ENCODE data around the gene KRTAP3-3. TPM values are rescaled to one million over a fixed set of nuclear protein-coding genes. Genes with fewer than 3 reads are reported as not detected.

The KRTAP3-3 gene
- total and polyA plus RNA-seq, 10 donors = not detected

GRCh38 chr17:40956401-40957254 lies 37.3 kb downstream of the KRTAP3-3 start:
- Histone ChIP-seq H3K4me3 (no peak overlapping the region), H3K27me3 (replicated peaks in 1 of 7) (peaks cover 0 to 25% (median 0%) of the 10 kb centered on the region in 7 donors), H3K4me1 (no peaks in the 10 kb centered on the region), H3K27ac (no peak overlapping the region), H3K9me3 (no peaks in the 10 kb centered on the region), H3K36me3 (no peaks in the 10 kb centered on the region)
- DNase-seq = no peak
- TF ChIP-seq CTCF (IDR thresholded peaks at IDR 0.05 in 8 of 11, conservative IDR thresholded peaks at IDR 0.05 in 3 of 11) (no peak), POLR2A (IDR thresholded peaks at IDR 0.05) (no peak), POLR2AphosphoS5 (IDR thresholded peaks at IDR 0.05) (no peak)
- intact Hi-C loops (cut with DNase I; ENCODE audit: low total_unique reads) = no loop called here
- 76 to 85% (median 81%) methylated on average over 8 of the region's 8 CpGs for WGBS, 5 donors

GRCh38 chr17:40953881-40954280 lies 40.1 kb downstream of the KRTAP3-3 start:
- TF ChIP-seq POLR2AphosphoS5 (IDR thresholded peaks at IDR 0.05) (no peak), CTCF (IDR thresholded peaks at IDR 0.05 in 8 of 11, conservative IDR thresholded peaks at IDR 0.05 in 3 of 11) (no peak), POLR2A (IDR thresholded peaks at IDR 0.05) (no peak)
- Histone ChIP-seq H3K27me3 (replicated peaks in 1 of 7) (peaks cover 0 to 39% (median 9%) of the 10 kb centered on the region in 7 donors), H3K4me1 (no peaks in the 10 kb centered on the region), H3K36me3 (no peaks in the 10 kb centered on the region), H3K4me3 (no peak overlapping the region), H3K9me3 (no peaks in the 10 kb centered on the region), H3K27ac (no peak overlapping the region)
- intact Hi-C loops (cut with DNase I; ENCODE audit: low total_unique reads) = no loop called here
- no peak for DNase-seq
- 80 to 95% (median 85%) methylated on average over 2 of the region's 2 CpGs for WGBS, 5 donors

GRCh38 chr17:40952661-40953060 lies 41.3 kb downstream of the KRTAP3-3 start:
- Histone ChIP-seq H3K27me3 (replicated peaks in 1 of 7) (peaks cover 0 to 51% (median 13%) of the 10 kb centered on the region in 7 donors), H3K36me3 (no peaks in the 10 kb centered on the region), H3K4me1 (no peaks in the 10 kb centered on the region), H3K9me3 (no peaks in the 10 kb centered on the region), H3K27ac (no peak overlapping the region), H3K4me3 (no peak overlapping the region)
- 73 to 80% (median 77%) methylated on average over 1 of the region's 1 CpG for WGBS, 5 donors
- intact Hi-C loops (cut with DNase I; ENCODE audit: low total_unique reads) = no loop called here
- no peak for DNase-seq
- TF ChIP-seq POLR2AphosphoS5 (IDR thresholded peaks at IDR 0.05) (no peak), CTCF (IDR thresholded peaks at IDR 0.05 in 8 of 11, conservative IDR thresholded peaks at IDR 0.05 in 3 of 11) (no peak), POLR2A (IDR thresholded peaks at IDR 0.05) (no peak)

GRCh38 chr17:40952154-40952553 lies 41.8 kb downstream of the KRTAP3-3 start:
- no peak for DNase-seq
- H3K27ac ChIP-seq = no peak overlapping the region
- H3K27me3 ChIP-seq (replicated peaks in 1 of 7) = peaks cover 0 to 53% (median 13%) of the 10 kb centered on the region in 7 donors
- no peaks in the 10 kb centered on the region for H3K4me1 ChIP-seq
- 84 to 95% (median 85%) methylated on average over 2 of the region's 2 CpGs for WGBS, 5 donors
- H3K9me3 ChIP-seq = no peaks in the 10 kb centered on the region
- intact Hi-C loops (cut with DNase I; ENCODE audit: low total_unique reads) = no loop called here
- H3K36me3 ChIP-seq = no peaks in the 10 kb centered on the region
- H3K4me3 ChIP-seq = no peak overlapping the region
- TF ChIP-seq POLR2AphosphoS5 (IDR thresholded peaks at IDR 0.05) = no peak
- TF ChIP-seq CTCF (IDR thresholded peaks at IDR 0.05 in 8 of 11, conservative IDR thresholded peaks at IDR 0.05 in 3 of 11) = no peak
- no peak for TF ChIP-seq POLR2A (IDR thresholded peaks at IDR 0.05)

Data from spleen (tissue), 11 donors.